ENCODE measurements around the gene LDHAL6A. TPM values are rescaled to one million over a fixed set of nuclear protein-coding genes. Genes with fewer than 3 reads are reported as not detected.

Gene LDHAL6A
- total and polyA plus RNA-seq, 2 of the 13 experiments (the other 11 are each of a cell fraction or from before 2014, with no cell fraction given), result not detected

GRCh38 chr11:18461909-18462308 lies 6.3 kb downstream of the LDHAL6A start:
- WGBS (ENCODE audit: low lambda C conversion rate), result 79% methylated on average over 6 of the region's 6 CpGs
- Histone ChIP-seq H3K27me3 (ENCODE audit: control insufficient read depth in 1 of 2, insufficient read depth in 2 of 2, low read length in 2 of 2) (no peaks in the 10 kb centered on the region), H2AFZ (ENCODE audit: low read length) (no peak overlapping the region), H3K9ac (ENCODE audit: insufficient read depth, low read depth, low read length) (no peak overlapping the region), H3K9me3 (ENCODE audit: low read length) (no peaks in the 10 kb centered on the region), H3K4me3 (replicated peaks in 1 of 3; ENCODE audit: insufficient read depth in 1 of 3, low read depth in 2 of 3, low read length in 3 of 3) (no peak overlapping the region), H3K4me1 (ENCODE audit: insufficient read depth, low read length) (peaks cover 6% of the 10 kb centered on the region; the same call in 1 of the 2 replicates), H4K20me1 (ENCODE audit: insufficient read depth, low read length) (no peaks in the 10 kb centered on the region), H3K27ac (ENCODE audit: extremely low read length, insufficient read depth, low read length) (no peak overlapping the region), H3K36me3 (replicated peaks in 1 of 2; ENCODE audit: control insufficient read depth in 1 of 2, insufficient read depth in 2 of 2, low read length in 2 of 2) (no peaks in the 10 kb centered on the region), H3K79me2 (ENCODE audit: insufficient read depth, low read length) (no peaks in the 10 kb centered on the region), H3K4me2 (ENCODE audit: low read depth, low read length) (no peak overlapping the region)
- no peak for TF ChIP-seq GMEB2 (CRISPR knock-in tag; IDR thresholded peaks at IDR 0.05; ENCODE audit: low read depth)
- intact Hi-C loops (cut with micrococcal nuclease; ENCODE audit: unreplicated experiment), result no loop called here
- BruUV-seq (replicated peaks), result no TSS peak
- DNase-seq (ENCODE audit: low spot score) (no peak), ATAC-seq (no peak), FAIRE-seq (no peak)
- CTCF ChIA-PET (ENCODE audit: low intra/inter-chr PET ratio, low total read pairs), result no interaction called here
- POLR2A ChIA-PET, result no interaction called here
- in situ Hi-C loops (cut with HindIII; ENCODE audit: extremely low pct_ligation_motif_present, low pct_unique_long_range_greater_than_20kb), result no loop called here

- Histone ChIP-seq H3K9ac (ENCODE audit: insufficient read depth, low read depth, low read length) (no peak overlapping the region), H3K79me2 (ENCODE audit: insufficient read depth, low read length) (no peaks in the 10 kb centered on the region), H3K27ac (ENCODE audit: extremely low read length, insufficient read depth, low read length) (no peak overlapping the region), H2AFZ (ENCODE audit: low read length) (no peak overlapping the region), H3K9me3 (ENCODE audit: low read length) (no peaks in the 10 kb centered on the region), H4K20me1 (ENCODE audit: insufficient read depth, low read length) (no peaks in the 10 kb centered on the region), H3K27me3 (ENCODE audit: control insufficient read depth in 1 of 2, insufficient read depth in 2 of 2, low read length in 2 of 2) (no peaks in the 10 kb centered on the region), H3K4me2 (ENCODE audit: low read depth, low read length) (no peak overlapping the region), H3K4me3 (replicated peaks in 1 of 3; ENCODE audit: insufficient read depth in 1 of 3, low read depth in 2 of 3, low read length in 3 of 3) (no peak overlapping the region), H3K36me3 (replicated peaks in 1 of 2; ENCODE audit: control insufficient read depth in 1 of 2, insufficient read depth in 2 of 2, low read length in 2 of 2) (no peaks in the 10 kb centered on the region), H3K4me1 (ENCODE audit: insufficient read depth, low read length) (peaks cover 6% of the 10 kb centered on the region; the same call in 1 of the 2 replicates)
- FAIRE-seq, result no peak
- in situ Hi-C loops (cut with HindIII; ENCODE audit: extremely low pct_ligation_motif_present, low pct_unique_long_range_greater_than_20kb), result no loop called here
- DNase-seq (ENCODE audit: low spot score), result no peak
- CTCF ChIA-PET (ENCODE audit: low intra/inter-chr PET ratio, low total read pairs), result no interaction called here
- no peak for ATAC-seq
- BruUV-seq (replicated peaks), result no TSS peak
- intact Hi-C loops (cut with micrococcal nuclease; ENCODE audit: unreplicated experiment), result no loop called here
- POLR2A ChIA-PET, result no interaction called here
- 0% methylated on average over 1 of the region's 1 CpG for WGBS (ENCODE audit: low lambda C conversion rate)
- TF ChIP-seq ZNF260 (CRISPR knock-in tag; IDR thresholded peaks at IDR 0.05; ENCODE audit: borderline replicate concordance, low read depth) (no peak), ZFP1 (CRISPR knock-in tag; IDR thresholded peaks at IDR 0.05) (no peak), ZSCAN5A (CRISPR knock-in tag; IDR thresholded peaks at IDR 0.05; ENCODE audit: borderline replicate concordance) (no peak), HIVEP1 (CRISPR knock-in tag; IDR thresholded peaks at IDR 0.05) (no peak), NCOA5 (CRISPR knock-in tag; IDR thresholded peaks at IDR 0.05) (no peak), ETS1 (CRISPR knock-in tag; IDR thresholded peaks at IDR 0.05) (no peak), PAF1 (CRISPR knock-in tag; IDR thresholded peaks at IDR 0.05) (no peak), RORA (CRISPR knock-in tag; IDR thresholded peaks at IDR 0.05) (no peak), RFX3 (CRISPR knock-in tag; IDR thresholded peaks at IDR 0.05) (no peak), ZBTB3 (CRISPR knock-in tag; IDR thresholded peaks at IDR 0.05; ENCODE audit: borderline replicate concordance, low read depth) (no peak), TFAP4 (IDR thresholded peaks at IDR 0.05; ENCODE audit: borderline replicate concordance, low read depth) (no peak), IRX3 (CRISPR knock-in tag; IDR thresholded peaks at IDR 0.05; ENCODE audit: borderline replicate concordance, low read depth) (no peak), ZNF652 (CRISPR knock-in tag; IDR thresholded peaks at IDR 0.05; ENCODE audit: borderline replicate concordance, low read depth) (no peak), SMARCE1 (IDR thresholded peaks at IDR 0.05; ENCODE audit: borderline replicate concordance) (no peak), ZNF251 (CRISPR knock-in tag; IDR thresholded peaks at IDR 0.05) (no peak)
These were observed 7.8 kb downstream of the LDHAL6A start for GRCh38 chr11:18463439-18463838.

All from HepG2 (cell line).